ENCODE measurements around the gene ARPIN.
"Not testable (repeated sequence)": the region's sequence is repeated elsewhere in the genome, so short reads cannot be mapped to it uniquely, and the experiment has no call there.

ARPIN gene

GRCh38 chr15:89909611-89910010, 3.1 kb downstream of the ARPIN start:
- no peak for DNase-seq

GRCh38 chr15:89908226-89908625, 4.5 kb downstream of the ARPIN start:
- no peak for DNase-seq

GRCh38 chr15:89907289-89907688, 5.5 kb downstream of the ARPIN start:
- DNase-seq: no peak

GRCh38 chr15:89905846-89906378, 6.8 kb downstream of the ARPIN start:
- DNase-seq: no peak

GRCh38 chr15:89904519-89904918, 8.2 kb downstream of the ARPIN start:
- DNase-seq: no peak

GRCh38 chr15:89903858-89904130, 9.0 kb downstream of the ARPIN start:
- DNase-seq: no peak

- no peak for DNase-seq
Observed at GRCh38 chr15:89903015-89903857, 9.5 kb downstream of the ARPIN start.

- DNase-seq: no peak
Observed at GRCh38 chr15:89900849-89901248, 11.9 kb downstream of the ARPIN start.

- DNase-seq: no peak
Observed at GRCh38 chr15:89899951-89900567, 12.7 kb downstream of the ARPIN start.

GRCh38 chr15:89899295-89899945, 13.3 kb downstream of the ARPIN start:
- no peak for DNase-seq

GRCh38 chr15:89898614-89899294, 14.0 kb downstream of the ARPIN start:
- no peak for DNase-seq

GRCh38 chr15:89898146-89898545, 14.6 kb downstream of the ARPIN start:
- DNase-seq: no peak

- peak; percentile 53 for DNase-seq
Observed at GRCh38 chr15:89893696-89894447, 18.9 kb downstream of the ARPIN start, which contains the start of gene AP3S2. TSS of gene AP3S2 (minus strand) at chr15:89893994. CDS start at chr15:89893949, 45 bp downstream.

- DNase-seq: no peak
Observed at GRCh38 chr15:89893027-89893426, 19.7 kb downstream of the ARPIN start.

GRCh38 chr15:89888214-89888804, 24.4 kb downstream of the ARPIN start:
- DNase-seq: no peak

- no peak for DNase-seq
Observed at GRCh38 chr15:89885611-89886010, 27.1 kb downstream of the ARPIN start.

- DNase-seq: not testable (repeated sequence)
Observed at GRCh38 chr15:89885179-89885578, 27.6 kb downstream of the ARPIN start.

GRCh38 chr15:89883518-89883917, 29.2 kb downstream of the ARPIN start:
- no peak for DNase-seq

GRCh38 chr15:89880727-89881126, 32.0 kb downstream of the ARPIN start:
- no peak for DNase-seq

- DNase-seq: no peak
Observed at GRCh38 chr15:89878323-89878722, 34.4 kb downstream of the ARPIN start.

GRCh38 chr15:89877083-89877425, 35.7 kb downstream of the ARPIN start:
- no peak for DNase-seq
